RWPE2 (cell line): ENCODE data around the gene RHOD.

Experiments
- ATAC-seq: fragments of 200-7000 bp; cut with Tn5 transposase; 3 replicates; pipeline ENCODE4 v1.9.1; 2021; ENCODE audit warnings: low read depth
- DNase-seq: peaks from one replicate; pipeline ENCODE4 v3.0.0-alpha.2; 2020; ENCODE audit warnings: low spot score
- H3K27ac ChIP-seq: fragments of 450-650 bp; 2 replicates; pipeline ENCODE4 v1.5.1; 2017; ENCODE audit warnings: mild to moderate bottlenecking; ENCODE audit not compliant: poor library complexity, severe bottlenecking
- H3K27me3 ChIP-seq: fragments of 250-450 bp; sonication (Bioruptor Pico); 2 replicates; pipeline ENCODE4 v1.5.1; 2021; ENCODE audit warnings: mild to moderate bottlenecking, moderate library complexity; ENCODE audit not compliant: insufficient read depth, poor library complexity, severe bottlenecking
- H3K36me3 ChIP-seq: fragments of 250-450 bp; sonication (Bioruptor Pico); 2 replicates; pipeline ENCODE4 v1.5.1; 2020; ENCODE audit warnings: low read depth, mild to moderate bottlenecking, moderate library complexity
- H3K4me1 ChIP-seq: fragments of 250-450 bp; sonication (Bioruptor Pico); 2 replicates; pipeline ENCODE4 v1.5.1; 2021; ENCODE audit warnings: mild to moderate bottlenecking, moderate library complexity; ENCODE audit not compliant: insufficient read depth, poor library complexity, severe bottlenecking
- H3K4me3 ChIP-seq: fragments of 250-450 bp; sonication (Bioruptor Pico); 2 replicates; pipeline ENCODE4 v1.5.1; 2021; ENCODE audit warnings: mild to moderate bottlenecking, moderate library complexity; ENCODE audit not compliant: severe bottlenecking
- H3K9me3 ChIP-seq: fragments of 250-450 bp; sonication (Bioruptor Pico); 2 replicates; pipeline ENCODE4 v1.5.1; 2021; ENCODE audit warnings: mild to moderate bottlenecking, moderate library complexity; ENCODE audit not compliant: severe bottlenecking
- CTCF ChIP-seq: fragments of 450-650 bp; IDR thresholded peaks from one replicate; pipeline ENCODE4 v1.5.1; 2017; ENCODE audit warnings: mild to moderate bottlenecking, moderate library complexity; ENCODE audit not compliant: poor library complexity, severe bottlenecking

Gene RHOD

GRCh38 chr11:67079065-67079705 lies 22.5 kb downstream of the RHOD start:
- Histone ChIP-seq H3K4me1 (peaks cover 29% of the 10 kb centered on the region), H3K4me3 (no peak overlapping the region), H3K36me3 (no peaks in the 10 kb centered on the region), H3K27ac (peak overlapping the region; percentile 95), H3K27me3 (no peaks in the 10 kb centered on the region), H3K9me3 (no peaks in the 10 kb centered on the region)
- no peak for TF ChIP-seq CTCF
- no peak for DNase-seq
- ATAC-seq, result no peak

GRCh38 chr11:67082071-67082791 lies 25.6 kb downstream of the RHOD start:
- DNase-seq (no peak), ATAC-seq (no peak)
- H3K27me3 ChIP-seq, result no peaks in the 10 kb centered on the region
- H3K27ac ChIP-seq, result no peak overlapping the region
- H3K9me3 ChIP-seq, result no peaks in the 10 kb centered on the region
- TF ChIP-seq CTCF, result no peak
- H3K36me3 ChIP-seq, result no peaks in the 10 kb centered on the region
- H3K4me1 ChIP-seq, result peaks cover 24% of the 10 kb centered on the region
- no peak overlapping the region for H3K4me3 ChIP-seq

DNA sequence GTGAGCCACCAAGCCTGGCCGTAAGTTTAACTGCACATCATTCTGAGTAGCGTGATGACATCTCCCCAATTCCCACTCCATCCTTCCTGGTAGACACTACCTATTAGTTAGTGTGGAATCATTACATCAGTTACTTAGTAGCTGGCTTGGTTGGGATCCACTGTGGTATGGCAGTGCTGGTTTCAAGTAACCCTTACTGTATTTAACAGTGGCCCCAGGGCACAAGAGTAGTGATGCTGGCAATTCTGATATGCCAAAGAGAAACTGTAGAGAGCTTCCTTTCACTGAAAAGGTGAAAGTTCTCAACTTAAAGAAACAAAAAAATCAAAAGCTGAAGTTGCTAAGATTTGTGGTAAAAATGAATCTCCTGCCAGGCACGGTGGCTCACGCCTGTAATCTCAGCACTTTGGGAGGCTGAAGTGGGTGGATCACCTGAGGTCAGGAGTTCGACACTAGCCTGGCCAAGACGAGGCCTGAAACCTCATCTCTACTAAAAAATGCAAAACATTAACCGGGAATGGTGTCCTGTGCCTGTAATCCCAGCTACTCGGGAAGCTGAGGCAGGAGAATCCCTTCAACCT lies 27.2 kb downstream of the RHOD start:
- TF ChIP-seq CTCF, result no peak
- no peak overlapping the region for H3K4me3 ChIP-seq
- no peak overlapping the region for H3K27ac ChIP-seq

DNA sequence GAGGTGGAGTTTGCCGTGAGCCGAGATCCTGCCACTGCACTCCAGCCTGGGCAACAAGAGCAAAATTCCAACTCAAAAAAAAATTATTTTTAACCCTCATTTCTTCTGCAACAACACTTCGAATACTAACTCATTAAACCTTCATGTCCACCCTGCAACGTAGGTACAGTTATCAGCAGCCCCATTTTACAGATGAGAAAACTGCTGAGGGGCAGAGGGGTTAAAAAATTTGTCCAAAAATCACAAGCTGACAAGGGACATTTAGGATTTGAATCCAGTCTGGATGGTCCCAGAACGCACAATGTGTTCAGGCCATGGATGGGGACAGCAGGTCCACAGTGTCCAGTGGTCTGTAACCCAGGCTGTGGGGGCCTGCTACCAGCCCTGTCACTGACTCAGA lies 29.0 kb downstream of the RHOD start:
- no peaks in the 10 kb centered on the region for H3K27me3 ChIP-seq
- no peak for ATAC-seq
- TF ChIP-seq CTCF, result no peak

More for the DNA sequence above, 27.2 kb downstream of the RHOD start:
- DNase-seq (no peak), ATAC-seq (no peak)
- H3K36me3 ChIP-seq, result no peaks in the 10 kb centered on the region
- no peaks in the 10 kb centered on the region for H3K9me3 ChIP-seq
- H3K27me3 ChIP-seq, result no peaks in the 10 kb centered on the region
- H3K4me1 ChIP-seq, result peaks cover 11% of the 10 kb centered on the region

More for the DNA sequence above, 29.0 kb downstream of the RHOD start:
- H3K27ac ChIP-seq, result no peak overlapping the region
- peaks cover 5% of the 10 kb centered on the region for H3K4me1 ChIP-seq
- no peaks in the 10 kb centered on the region for H3K9me3 ChIP-seq
- no peaks in the 10 kb centered on the region for H3K36me3 ChIP-seq
- H3K4me3 ChIP-seq, result no peak overlapping the region
- no peak for DNase-seq
